Amygdala (tissue), 56 donors: Measurements from ENCODE around the gene WFS1.

ENCODE experiments used
- DNase-seq, 56 donors: peaks; one replicate each; lab custom pipeline; 2025; lab: John Stamatoyannopoulos, UW

Gene WFS1, protein sequence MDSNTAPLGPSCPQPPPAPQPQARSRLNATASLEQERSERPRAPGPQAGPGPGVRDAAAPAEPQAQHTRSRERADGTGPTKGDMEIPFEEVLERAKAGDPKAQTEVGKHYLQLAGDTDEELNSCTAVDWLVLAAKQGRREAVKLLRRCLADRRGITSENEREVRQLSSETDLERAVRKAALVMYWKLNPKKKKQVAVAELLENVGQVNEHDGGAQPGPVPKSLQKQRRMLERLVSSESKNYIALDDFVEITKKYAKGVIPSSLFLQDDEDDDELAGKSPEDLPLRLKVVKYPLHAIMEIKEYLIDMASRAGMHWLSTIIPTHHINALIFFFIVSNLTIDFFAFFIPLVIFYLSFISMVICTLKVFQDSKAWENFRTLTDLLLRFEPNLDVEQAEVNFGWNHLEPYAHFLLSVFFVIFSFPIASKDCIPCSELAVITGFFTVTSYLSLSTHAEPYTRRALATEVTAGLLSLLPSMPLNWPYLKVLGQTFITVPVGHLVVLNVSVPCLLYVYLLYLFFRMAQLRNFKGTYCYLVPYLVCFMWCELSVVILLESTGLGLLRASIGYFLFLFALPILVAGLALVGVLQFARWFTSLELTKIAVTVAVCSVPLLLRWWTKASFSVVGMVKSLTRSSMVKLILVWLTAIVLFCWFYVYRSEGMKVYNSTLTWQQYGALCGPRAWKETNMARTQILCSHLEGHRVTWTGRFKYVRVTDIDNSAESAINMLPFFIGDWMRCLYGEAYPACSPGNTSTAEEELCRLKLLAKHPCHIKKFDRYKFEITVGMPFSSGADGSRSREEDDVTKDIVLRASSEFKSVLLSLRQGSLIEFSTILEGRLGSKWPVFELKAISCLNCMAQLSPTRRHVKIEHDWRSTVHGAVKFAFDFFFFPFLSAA

DNA sequence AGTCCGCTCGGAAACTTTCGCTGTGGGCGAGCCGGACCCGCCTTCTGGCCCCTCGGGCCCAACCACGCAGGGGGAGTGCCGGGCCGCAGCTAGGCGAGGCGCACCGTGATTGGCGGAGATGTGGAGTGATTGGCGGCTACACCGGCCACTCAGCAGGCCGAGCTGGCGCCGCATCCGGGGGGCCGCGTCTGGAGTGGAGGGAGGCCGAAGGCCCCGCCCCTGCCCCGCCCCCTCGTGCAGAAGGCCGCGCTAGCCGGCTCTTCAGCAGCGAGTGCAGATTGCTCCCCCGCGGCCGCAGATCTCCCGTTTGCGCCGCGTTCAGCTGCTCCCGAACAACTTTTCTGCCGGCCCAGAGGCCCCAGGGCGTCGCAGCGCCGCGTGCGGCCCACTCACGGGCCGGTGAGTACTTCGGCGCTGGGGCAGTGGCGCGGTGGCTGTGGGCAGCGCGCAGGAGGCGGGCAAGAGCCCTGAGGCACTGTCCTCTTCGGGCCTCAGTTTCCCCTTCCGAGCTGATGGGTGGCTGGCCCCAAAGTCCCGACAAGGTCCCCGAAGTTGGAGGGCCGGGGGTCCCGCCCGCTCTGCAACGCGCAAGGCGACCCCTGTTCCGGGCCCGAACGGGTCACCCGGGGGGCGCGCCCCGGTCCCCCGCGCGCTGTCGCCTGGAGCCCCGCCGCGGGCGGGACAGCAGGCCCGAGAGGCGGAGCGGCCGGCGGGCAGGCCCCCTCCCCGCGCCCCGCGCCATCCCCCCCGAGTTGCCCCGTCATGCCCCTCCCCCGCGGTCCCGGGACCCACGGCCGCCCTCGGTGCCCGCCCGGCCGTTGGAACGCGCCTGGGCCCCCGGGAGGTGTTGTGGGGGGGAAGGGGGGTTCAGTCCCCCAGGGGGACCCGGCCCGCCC lies at the start of gene WFS1:
WFS1 (plus strand) TSS at position 235 of the 896 bp plus-strand sequence. CDS start 7,606 bp downstream, outside the sequence.
- peak; percentile 78 to 99 (median 97) for DNase-seq

DNA sequence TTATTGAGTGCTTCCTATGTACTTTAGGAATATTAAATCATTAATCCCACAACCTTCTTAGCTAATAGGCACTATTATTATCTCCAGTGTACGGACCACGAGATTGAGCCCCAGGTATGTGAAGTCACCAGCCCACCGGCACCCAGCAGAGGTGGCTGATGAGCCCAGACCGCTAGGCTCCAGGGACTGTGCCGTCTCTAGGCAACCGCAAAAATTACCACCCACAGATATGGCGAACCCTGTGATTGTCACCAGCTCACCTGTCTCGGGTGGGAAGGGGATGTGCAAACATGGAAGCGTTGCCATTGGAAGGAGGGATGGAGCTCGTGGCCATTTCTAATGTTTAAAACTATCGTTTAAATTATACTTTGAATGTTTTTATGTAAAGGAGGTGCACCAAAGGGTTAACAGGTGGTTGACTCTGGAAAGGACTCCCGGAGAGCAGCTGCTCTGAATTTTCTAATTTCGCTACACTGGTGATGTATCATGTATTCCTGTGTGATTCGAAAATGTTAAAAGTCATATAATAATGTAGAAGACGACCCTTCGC lies 48.3 kb upstream of the WFS1 start:
- peak in 8 of 56 donors; percentile 16 to 64 (median 46) for DNase-seq

DNA sequence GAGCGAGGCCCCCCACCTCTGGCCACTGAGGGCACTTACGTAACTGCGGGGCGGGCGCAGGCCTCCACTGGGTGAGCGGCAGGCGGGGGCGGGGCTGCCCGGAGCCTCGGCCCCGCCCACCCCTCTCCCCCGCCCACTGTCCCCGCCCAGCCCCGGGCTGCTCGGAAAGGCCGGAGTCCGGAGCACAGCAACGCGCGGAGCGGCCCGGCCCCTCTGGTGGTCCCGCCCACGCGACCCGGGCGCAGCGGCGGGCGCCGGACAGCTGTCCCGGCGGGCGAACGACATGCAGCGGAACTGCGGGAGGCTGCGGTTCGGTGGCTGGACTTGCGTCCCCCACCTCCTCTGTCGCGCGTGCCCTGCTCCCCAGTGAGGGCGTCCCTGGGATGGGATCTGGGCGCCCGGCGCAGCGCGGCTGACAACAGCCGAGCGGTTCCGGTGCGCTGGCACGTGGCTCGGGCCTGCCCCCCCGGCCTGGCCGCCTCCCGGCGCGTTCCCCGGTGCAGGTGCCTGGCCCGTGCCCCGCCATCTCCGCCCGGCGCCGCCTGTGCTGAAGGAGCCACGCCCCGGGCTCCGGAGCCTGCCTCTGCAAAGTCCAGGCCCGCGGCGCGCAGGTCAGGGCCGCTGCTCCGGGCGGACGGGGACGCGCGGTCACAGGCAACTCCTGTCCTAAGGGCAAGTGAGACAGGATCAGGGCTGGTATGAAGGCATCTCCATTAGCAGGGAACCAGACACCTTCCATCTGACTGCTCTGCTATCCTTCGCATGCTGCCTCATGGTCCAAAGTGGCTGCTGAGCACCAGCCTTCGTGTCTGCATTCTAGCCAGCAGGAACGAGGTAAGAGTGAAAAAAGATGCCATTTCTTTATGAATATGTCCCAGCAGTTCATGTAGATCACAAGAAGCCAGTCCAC lies 47.5 kb upstream of the WFS1 start:
- peak in 47 of 56 donors; percentile 21 to 80 (median 59) for DNase-seq

DNA sequence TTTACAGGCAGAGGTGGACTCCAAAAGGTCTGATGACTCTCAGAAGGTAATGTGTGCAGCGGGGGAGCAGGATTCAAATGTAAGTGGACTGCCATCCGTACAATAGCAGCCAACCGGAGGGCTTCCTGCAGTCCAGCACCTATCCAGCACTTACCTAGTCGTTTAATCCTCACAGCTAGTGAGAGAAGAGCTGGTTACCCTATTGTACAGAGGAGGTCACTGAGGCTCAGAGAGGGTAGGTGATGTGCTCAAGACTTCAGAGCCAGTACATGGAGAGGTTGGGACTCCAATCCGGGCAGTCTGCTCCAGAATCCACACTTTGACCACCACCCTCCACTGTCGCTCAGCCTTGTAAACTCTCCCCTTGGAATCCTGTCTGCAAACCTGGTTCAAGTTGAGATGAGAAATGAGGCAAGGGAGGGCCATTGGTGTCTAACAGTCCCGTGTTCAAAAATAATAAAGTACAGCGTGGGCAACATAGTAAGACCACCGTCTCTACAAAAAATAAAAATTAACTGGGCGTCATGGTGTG lies 46.8 kb upstream of the WFS1 start:
- peak in 20 of 56 donors; percentile 7 to 66 (median 26) for DNase-seq

DNA sequence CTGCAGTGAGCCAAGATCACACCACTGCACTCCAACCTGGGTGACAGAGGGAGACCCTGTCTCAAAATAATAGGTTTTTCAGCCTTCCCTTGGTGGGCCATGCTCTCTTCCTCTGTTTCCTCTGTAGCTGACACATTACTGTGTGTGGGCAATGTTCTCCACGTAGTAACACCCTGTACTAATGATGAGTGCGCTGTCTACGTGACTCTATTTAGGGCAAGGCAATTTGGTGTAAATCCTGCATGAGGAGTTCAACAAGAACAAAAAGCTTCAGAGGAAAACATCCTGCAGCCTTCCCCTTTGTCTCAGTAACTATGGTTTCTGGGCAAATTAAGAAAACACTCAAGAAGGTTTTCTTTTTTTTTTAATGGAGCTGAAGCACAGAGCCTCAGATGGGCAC lies 44.9 kb upstream of the WFS1 start:
- peak in 7 of 56 donors; percentile 9 to 26 (median 14) for DNase-seq

DNA sequence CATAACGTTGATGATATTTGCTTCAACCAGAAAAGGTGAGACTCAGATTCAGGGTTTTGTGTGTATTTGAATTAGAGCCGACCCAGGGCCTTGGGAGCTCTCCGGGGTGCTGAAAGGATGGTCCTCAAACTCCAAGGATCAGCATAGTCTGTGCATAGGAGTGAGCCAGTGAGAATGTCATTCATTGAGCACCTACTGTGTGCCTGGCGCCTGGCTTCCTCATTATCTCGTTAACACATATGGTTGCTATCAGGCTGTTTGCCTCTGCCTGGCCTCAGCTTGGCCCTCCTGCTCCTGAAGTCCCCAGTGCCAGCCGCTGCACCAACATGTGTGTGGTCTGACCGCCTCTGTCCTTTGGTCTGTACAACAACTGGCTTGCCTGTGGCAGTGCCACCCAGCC lies 44.2 kb upstream of the WFS1 start:
- DNase-seq, result no peak

DNA sequence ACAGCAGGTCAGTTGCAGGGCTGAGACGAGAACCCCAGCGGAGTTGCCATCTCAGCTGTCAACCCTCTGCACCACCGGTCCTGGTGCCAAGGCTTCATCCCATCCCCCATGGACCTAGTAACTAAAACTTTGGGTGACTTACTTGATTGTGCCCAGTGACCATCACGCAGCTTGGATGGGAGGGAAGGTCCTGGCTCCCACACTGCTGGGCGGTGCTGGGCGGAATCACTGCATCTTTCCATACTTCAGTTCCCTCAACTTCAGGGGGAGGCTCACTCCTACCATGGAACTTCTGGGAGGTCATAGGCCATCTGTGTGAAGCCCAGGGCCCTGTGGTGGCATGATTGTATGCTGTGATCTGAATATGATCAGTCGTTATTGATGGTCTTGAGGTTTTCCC lies 43.1 kb upstream of the WFS1 start:
- DNase-seq, result no peak

DNA sequence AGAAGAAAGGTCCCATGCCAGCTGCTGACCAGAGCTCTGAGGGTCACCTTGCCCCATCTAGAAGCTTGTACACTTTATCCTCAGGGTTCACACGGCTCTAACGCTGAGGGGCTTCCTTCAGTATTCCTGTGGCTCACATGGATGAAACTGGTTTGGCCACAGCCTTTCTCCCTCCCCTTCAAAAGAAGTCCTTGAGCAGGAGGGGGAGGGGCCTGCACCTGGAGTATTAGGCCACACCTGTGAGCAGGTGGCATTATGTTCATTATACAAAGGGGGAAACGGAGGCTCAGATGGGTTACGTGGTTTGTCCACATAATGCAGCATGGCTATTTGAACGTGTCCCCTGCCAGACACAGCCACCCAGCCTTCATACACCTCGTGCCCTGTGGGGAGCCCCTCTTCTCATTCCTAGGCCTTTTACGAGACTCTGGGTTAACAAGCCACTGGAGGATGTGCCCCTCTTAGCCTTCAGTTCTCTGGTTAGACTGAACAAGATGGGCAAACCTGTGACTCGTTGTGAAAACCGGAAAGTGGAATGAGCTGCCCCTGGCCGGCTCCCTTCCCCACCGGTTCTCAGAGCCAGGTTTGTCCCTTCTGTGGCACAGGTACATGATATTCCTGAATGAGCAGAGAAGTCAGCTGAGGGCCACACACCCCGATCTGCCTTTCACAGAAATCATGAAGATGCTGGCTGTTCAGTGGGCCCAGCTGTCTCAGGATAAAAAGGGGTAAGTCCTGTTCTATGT lies 42.1 kb upstream of the WFS1 start:
- no peak for DNase-seq

DNA sequence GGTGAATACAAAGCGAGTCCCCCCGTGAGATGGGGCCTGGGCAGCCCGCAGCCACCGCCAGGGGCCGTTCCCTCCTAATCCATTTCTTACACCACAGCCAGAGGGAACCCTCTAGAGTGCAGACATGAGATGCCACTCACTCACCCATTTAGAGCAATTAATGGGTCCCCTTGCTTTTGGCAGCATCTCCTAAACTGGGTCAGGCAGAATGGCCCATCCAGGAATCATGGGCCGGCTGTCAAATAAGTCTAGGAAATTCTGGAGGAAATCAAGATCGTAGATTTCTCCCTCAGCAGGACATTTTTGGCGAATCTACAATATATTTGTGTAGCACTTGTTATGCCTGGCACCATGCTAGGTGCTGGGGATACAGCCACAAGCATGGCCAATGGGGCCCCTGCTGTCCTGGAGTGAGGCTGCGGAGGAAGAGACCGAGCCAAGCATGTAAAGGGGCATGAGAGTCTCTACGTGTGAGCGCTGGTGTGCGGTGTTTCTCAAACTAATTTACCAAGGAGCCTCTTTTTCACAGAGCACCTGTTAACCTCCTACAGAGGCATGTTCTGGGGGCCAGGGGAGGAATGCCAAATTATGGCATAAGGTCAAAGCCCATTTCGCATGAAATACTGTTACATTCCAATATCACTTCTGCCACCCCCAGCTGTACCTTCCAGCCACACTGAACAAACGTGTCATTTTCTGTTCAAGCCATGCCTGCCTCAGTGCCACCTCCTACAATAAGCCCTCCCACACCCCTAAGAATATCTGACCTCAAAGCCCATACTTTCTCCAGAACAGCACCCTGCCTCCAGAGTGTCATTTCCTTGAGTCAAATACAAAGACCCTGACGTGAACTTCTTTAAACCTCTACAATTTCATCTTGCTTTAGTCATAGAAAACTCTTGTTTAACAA lies 41.2 kb upstream of the WFS1 start:
- no peak for DNase-seq

DNA sequence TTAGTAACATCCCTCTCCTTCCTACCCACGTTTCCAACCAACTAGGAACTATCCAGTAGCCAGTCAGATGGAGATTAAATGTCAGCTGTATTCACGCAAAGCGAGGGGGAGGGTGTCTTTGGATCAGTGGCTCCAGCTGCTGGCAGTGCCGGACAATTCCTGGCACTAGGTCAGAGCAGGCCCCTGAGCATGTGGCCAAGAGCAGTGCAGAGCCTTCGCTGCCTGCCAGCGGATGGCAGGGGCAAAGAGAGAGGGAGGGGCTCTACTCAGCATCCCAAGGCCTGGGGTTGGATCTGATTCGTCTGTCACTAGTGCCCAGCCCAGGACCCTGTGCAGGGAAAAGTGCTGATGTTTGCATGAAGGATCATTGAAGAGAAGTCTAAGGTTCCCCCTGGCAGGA lies 40.6 kb upstream of the WFS1 start:
- DNase-seq, result peak in 45 of 56 donors; percentile 18 to 86 (median 57)

DNA sequence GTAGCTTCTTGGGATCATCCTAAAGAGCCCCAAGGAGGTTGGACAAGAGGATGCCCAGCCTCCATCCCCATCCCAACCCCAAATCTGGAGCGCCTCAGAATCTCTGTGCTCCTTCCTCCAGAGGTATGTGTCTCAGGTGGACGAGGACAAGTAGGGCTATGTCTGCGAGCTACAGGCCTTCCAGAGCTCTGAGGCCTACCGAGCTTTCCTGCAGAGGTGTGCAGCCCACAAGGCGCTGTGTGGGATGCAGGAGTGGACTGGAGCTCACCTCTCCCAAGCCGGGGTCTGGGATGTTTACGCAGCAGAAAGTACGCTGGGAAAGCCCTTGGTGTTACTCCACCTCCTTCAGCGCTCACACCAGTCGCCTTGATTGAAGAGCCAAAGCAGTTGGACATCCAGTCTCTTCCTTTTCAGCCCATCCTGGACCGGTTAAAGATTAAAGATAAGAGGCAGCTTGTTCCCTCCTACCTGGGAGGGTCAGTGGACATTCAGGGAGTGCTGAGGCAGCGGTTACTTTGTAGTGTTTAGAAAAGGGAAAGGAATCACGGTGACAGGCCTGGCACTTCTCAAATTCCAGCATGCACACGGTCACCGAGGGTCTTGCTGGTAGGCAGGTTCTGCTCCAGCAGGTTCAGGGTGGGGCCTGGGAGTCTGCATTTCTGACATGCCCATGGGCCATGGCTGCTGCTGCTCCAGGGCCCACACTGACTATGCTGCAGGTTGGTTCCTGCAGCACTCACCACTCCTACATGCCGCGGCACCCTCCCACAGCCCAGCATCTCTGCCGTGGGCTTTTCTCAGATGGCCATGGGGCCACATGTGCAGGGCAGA lies 39.8 kb upstream of the WFS1 start:
- no peak for DNase-seq

DNA sequence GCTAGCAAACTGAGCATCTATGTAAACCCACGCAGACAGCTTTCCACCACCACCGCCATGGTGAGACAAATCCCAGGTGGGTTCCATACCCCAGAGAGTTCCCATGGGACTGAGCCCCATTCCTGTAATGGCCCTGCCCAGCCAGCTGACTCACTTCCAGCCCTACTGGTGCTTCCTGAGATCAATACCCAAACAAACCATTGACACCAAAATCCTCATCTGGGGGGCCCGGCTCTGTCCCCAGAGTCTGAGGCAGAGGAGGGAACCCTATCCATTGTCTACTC lies 39.2 kb upstream of the WFS1 start:
- DNase-seq, result no peak

DNA sequence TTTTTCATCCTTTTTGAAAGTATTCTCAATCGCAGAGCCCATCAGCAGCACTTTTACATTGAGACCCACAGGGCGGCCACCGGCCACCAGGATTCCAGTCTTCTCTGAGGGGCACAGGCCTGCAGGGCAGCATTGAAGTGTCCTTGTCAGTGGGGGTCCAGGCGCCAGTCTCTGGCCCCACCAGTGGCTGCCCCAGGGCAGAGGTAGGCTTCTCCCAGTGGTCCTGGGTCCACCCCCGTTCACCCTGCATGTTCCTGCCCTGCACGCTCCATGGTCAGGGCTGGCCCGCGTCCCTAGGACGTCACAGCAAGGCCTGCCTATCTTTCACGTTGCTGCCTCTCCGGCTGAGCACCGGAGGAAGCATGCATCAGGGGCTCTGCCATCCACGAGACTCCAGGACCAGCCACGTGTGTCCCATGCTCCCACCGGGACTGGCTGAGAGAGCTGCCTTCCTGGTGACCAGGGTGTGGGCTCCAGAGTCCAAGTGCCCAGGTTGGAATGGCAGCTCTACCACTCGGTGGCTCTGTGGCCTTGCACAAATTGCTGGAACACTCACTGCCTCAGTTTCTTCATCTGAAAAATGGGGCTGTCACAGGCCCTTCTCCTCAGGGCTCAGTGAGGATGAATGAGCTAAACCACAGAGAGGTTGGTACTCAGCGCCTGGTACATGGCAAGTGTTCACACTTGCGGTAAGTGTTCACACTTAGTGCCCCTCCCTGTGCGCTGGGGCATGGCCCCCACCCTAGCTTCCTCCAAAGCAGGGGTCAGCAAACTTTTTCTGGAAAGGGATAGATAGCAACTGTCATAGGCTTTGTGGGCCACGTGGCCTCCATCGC lies 38.6 kb upstream of the WFS1 start:
- no peak for DNase-seq

DNA sequence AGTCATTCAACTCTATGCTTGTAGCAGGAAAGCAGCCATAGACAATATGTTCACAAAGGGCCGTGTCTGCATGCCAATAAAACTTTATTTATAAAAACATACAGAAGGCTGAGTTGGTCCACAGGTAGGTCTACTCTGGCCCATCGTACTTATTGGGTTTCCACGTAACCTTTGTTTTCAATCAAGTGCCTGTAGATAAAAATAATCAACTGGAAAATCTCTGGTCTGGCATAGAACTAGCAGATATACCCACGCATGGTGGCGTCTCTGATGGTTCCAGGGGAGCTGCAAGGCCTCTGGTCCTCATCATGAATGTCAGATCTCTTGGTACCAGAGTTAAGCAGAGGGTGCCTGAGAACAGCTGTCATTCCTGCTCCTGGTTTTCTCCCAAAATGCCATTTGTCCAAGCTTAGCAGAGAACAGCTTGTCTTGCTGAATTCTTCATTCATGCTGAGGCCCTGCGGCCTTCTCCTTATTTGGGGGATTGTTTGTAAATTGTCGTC lies 37.9 kb upstream of the WFS1 start:
- DNase-seq, result no peak
